DND-41 (cell line): ENCODE results near the gene CNOT2.

Source experiments
- ATAC-seq: fragments of 200-7000 bp; cut with Tn5 transposase; 3 replicates; pipeline ENCODE4 v1.9.1; 2021; ENCODE audit warnings: low read depth; ENCODE audit not compliant: insufficient read depth
- DNase-seq: peaks from one replicate; pipeline ENCODE4 v3.0.0-alpha.2; 2020
- H2AFZ ChIP-seq: 2 replicates; pipeline ENCODE4 v1.6.0; 2012; ENCODE audit warnings: low read depth, low read length
- H3K27ac ChIP-seq: 2 replicates; pipeline ENCODE4 v1.5.1; 2012; ENCODE audit warnings: low read length, inconsistent platforms
- H3K27me3 ChIP-seq: fragments of 200-600 bp; sonication (generic); 2 replicates; pipeline ENCODE4 v1.6.0; 2012; ENCODE audit warnings: low read length, mild to moderate bottlenecking, inconsistent platforms; ENCODE audit not compliant: insufficient read depth, poor library complexity
- H3K36me3 ChIP-seq: 2 replicates; pipeline ENCODE4 v1.5.1; 2012; ENCODE audit warnings: low read length, inconsistent platforms; ENCODE audit not compliant: insufficient read depth
- H3K4me1 ChIP-seq: 2 replicates; pipeline ENCODE4 v1.5.1; 2012; ENCODE audit warnings: mild to moderate bottlenecking, low read length; ENCODE audit not compliant: insufficient read depth
- H3K4me2 ChIP-seq: 2 replicates; pipeline ENCODE4 v1.6.0; 2012; ENCODE audit warnings: mild to moderate bottlenecking, moderate library complexity, low read length, inconsistent platforms; ENCODE audit not compliant: insufficient read depth
- H3K4me3 ChIP-seq, 2 experiments: fragments of 200-600 bp in 1 of 2; shearing (Covaris generic) in 1 of 2; 2 replicates each; pipeline ENCODE4 v1.5.1; 2012 to 2016; ENCODE audit warnings: inconsistent platforms in 2 of 2, low read length in 2 of 2, mild to moderate bottlenecking in 2 of 2, low read depth in 1 of 2, moderate library complexity in 1 of 2
- H3K79me2 ChIP-seq: 2 replicates; pipeline ENCODE4 v1.6.0; 2012; ENCODE audit warnings: low read length, inconsistent platforms; ENCODE audit not compliant: insufficient read depth
- H3K9ac ChIP-seq: 2 replicates; pipeline ENCODE4 v1.6.0; 2012; ENCODE audit warnings: low read depth, mild to moderate bottlenecking, inconsistent platforms, low read length, moderate library complexity
- H3K9me3 ChIP-seq: 2 replicates; pipeline ENCODE4 v1.5.1; 2012; ENCODE audit warnings: low read length, moderate library complexity, mild to moderate bottlenecking, inconsistent platforms; ENCODE audit not compliant: insufficient read depth, severe bottlenecking
- H4K20me1 ChIP-seq: 2 replicates; pipeline ENCODE4 v1.6.0; 2012; ENCODE audit warnings: low read length; ENCODE audit not compliant: insufficient read depth
- CTCF ChIP-seq: IDR thresholded peaks from 2 replicates; pipeline ENCODE4 v1.5.1; 2012; ENCODE audit warnings: borderline replicate concordance, low read length, moderate library complexity, mild to moderate bottlenecking; ENCODE audit not compliant: poor library complexity, severe bottlenecking; ENCODE audit errors: extremely low read depth
- EZH2 ChIP-seq: IDR thresholded peaks from 3 replicates; pipeline ENCODE4 v1.6.1; 2012; ENCODE audit warnings: borderline replicate concordance, low read depth, mild to moderate bottlenecking, moderate library complexity, low read length, inconsistent platforms; ENCODE audit not compliant: severe bottlenecking

The CNOT2 gene

GRCh38 chr12:70221626-70222025 lies 21.6 kb upstream of the CNOT2 start:
- no peak for ATAC-seq

GRCh38 chr12:70227911-70228310 lies 15.3 kb upstream of the CNOT2 start:
- no peaks in the 10 kb centered on the region for H3K4me1 ChIP-seq

More at GRCh38 chr12:70221626-70222025, 21.6 kb upstream of the CNOT2 start:
- TF ChIP-seq EZH2 (no peak), CTCF (no peak)
- Histone ChIP-seq H3K4me3 (no peak overlapping the region), H3K4me1 (no peaks in the 10 kb centered on the region), H3K9ac (no peak overlapping the region), H3K36me3 (no peaks in the 10 kb centered on the region), H3K9me3 (no peaks in the 10 kb centered on the region), H3K4me2 (no peak overlapping the region), H3K79me2 (no peaks in the 10 kb centered on the region), H3K27ac (no peak overlapping the region), H4K20me1 (no peaks in the 10 kb centered on the region), H2AFZ (no peak overlapping the region), H3K27me3 (no peaks in the 10 kb centered on the region)
- DNase-seq: no peak

GRCh38 chr12:70230934-70231606 lies 12.2 kb upstream of the CNOT2 start:
- Histone ChIP-seq H3K4me2 (no peak overlapping the region), H3K27ac (no peak overlapping the region), H3K27me3 (no peaks in the 10 kb centered on the region), H3K4me1 (no peaks in the 10 kb centered on the region), H3K4me3 (no peak overlapping the region), H2AFZ (no peak overlapping the region), H3K79me2 (no peaks in the 10 kb centered on the region), H3K9me3 (no peaks in the 10 kb centered on the region), H4K20me1 (no peaks in the 10 kb centered on the region), H3K9ac (no peak overlapping the region), H3K36me3 (no peaks in the 10 kb centered on the region)
- no peak for TF ChIP-seq EZH2
- ATAC-seq (no peak), DNase-seq (no peak)

More at GRCh38 chr12:70227911-70228310, 15.3 kb upstream of the CNOT2 start:
- Histone ChIP-seq H3K9me3 (no peaks in the 10 kb centered on the region), H3K36me3 (no peaks in the 10 kb centered on the region), H4K20me1 (no peaks in the 10 kb centered on the region), H3K4me3 (no peak overlapping the region), H3K27ac (no peak overlapping the region), H3K79me2 (no peaks in the 10 kb centered on the region), H3K9ac (no peak overlapping the region), H3K27me3 (no peaks in the 10 kb centered on the region), H3K4me2 (no peak overlapping the region), H2AFZ (no peak overlapping the region)
- no peak for TF ChIP-seq EZH2
- TF ChIP-seq CTCF: no peak
- no peak for DNase-seq
- no peak for ATAC-seq

- peaks cover 24% of the 10 kb centered on the region for H3K79me2 ChIP-seq
- ATAC-seq: no peak
- no peak overlapping the region for H3K4me2 ChIP-seq
- DNase-seq: no peak
- no peak overlapping the region for H3K27ac ChIP-seq
- H3K27me3 ChIP-seq: no peaks in the 10 kb centered on the region
- TF ChIP-seq EZH2: no peak
- TF ChIP-seq CTCF: no peak
- no peaks in the 10 kb centered on the region for H3K9me3 ChIP-seq
- no peak overlapping the region for H3K9ac ChIP-seq
- peaks cover 39% of the 10 kb centered on the region for H3K36me3 ChIP-seq
- no peak overlapping the region for H3K4me3 ChIP-seq
- no peak overlapping the region for H2AFZ ChIP-seq
- H4K20me1 ChIP-seq: no peaks in the 10 kb centered on the region; the same call in 1 of the 2 replicates
- peaks cover 20% of the 10 kb centered on the region for H3K4me1 ChIP-seq
These were observed 6.2 kb upstream of the CNOT2 start for GRCh38 chr12:70236990-70237389.
